NB4 (cell line): Measurements from ENCODE around the gene MFSD6.

Experiments used
- DNase-seq: peaks from one replicate; pipeline ENCODE4 v3.0.0; 2010; ENCODE audit warnings: low read depth
- H3K4me3 ChIP-seq: one replicate; pipeline ENCODE4 v1.5.1; 2011; ENCODE audit warnings: mild to moderate bottlenecking, low read depth, low read length, moderate library complexity
- CTCF ChIP-seq: IDR thresholded peaks from one replicate; pipeline ENCODE4 v1.5.1; 2012; ENCODE audit warnings: low read depth, low read length
- MAX ChIP-seq: IDR thresholded peaks from 2 replicates; pipeline ENCODE4 v1.6.1; 2011; ENCODE audit warnings: low read depth, low read length
- MYC ChIP-seq: IDR thresholded peaks from 2 replicates; pipeline ENCODE4 v1.6.1; 2011; ENCODE audit warnings: low read depth, low read length
- POLR2A ChIP-seq: IDR thresholded peaks from 2 replicates; pipeline ENCODE4 v1.6.1; 2011; ENCODE audit warnings: mild to moderate bottlenecking; ENCODE audit not compliant: insufficient read length; ENCODE audit errors: extremely low read depth

Gene MFSD6

GRCh38 chr2:190413421-190413820 is 5.3 kb downstream of the MFSD6 start:
- TF ChIP-seq MAX = no peak
- TF ChIP-seq POLR2A = no peak
- TF ChIP-seq MYC = no peak
- TF ChIP-seq CTCF = no peak
- H3K4me3 ChIP-seq = no peak overlapping the region
- no peak for DNase-seq

GRCh38 chr2:190415251-190415650 is 7.1 kb downstream of the MFSD6 start:
- no peak for TF ChIP-seq MAX
- TF ChIP-seq POLR2A = no peak
- TF ChIP-seq MYC = no peak
- TF ChIP-seq CTCF = no peak
- DNase-seq = no peak

GRCh38 chr2:190415794-190416775 is 7.9 kb downstream of the MFSD6 start:
- DNase-seq = no peak
- no peak for TF ChIP-seq MYC
- TF ChIP-seq CTCF = no peak
- TF ChIP-seq MAX = no peak
- TF ChIP-seq POLR2A = no peak

More at GRCh38 chr2:190415251-190415650, 7.1 kb downstream of the MFSD6 start:
- no peak overlapping the region for H3K4me3 ChIP-seq

GRCh38 chr2:190417045-190417842 is 9.1 kb downstream of the MFSD6 start:
- no peak for TF ChIP-seq CTCF
- DNase-seq = no peak
- no peak overlapping the region for H3K4me3 ChIP-seq

More at GRCh38 chr2:190415794-190416775, 7.9 kb downstream of the MFSD6 start:
- no peak overlapping the region for H3K4me3 ChIP-seq

GRCh38 chr2:190418727-190419126 is 10.6 kb downstream of the MFSD6 start:
- no peak for DNase-seq
- H3K4me3 ChIP-seq = no peak overlapping the region
- no peak for TF ChIP-seq CTCF
- no peak for TF ChIP-seq MYC
- TF ChIP-seq MAX = no peak
- no peak for TF ChIP-seq POLR2A
